GM12878 (cell line): Measurements from ENCODE around the gene GIMAP2. TPM values are rescaled to one million over a fixed set of nuclear protein-coding genes. Genes with fewer than 3 reads are reported as not detected.

Source experiments
- BRCA1 ChIP-seq: IDR thresholded peaks from 2 replicates; pipeline ENCODE4 v1.6.1; 2011; ENCODE audit warnings: low read depth, low read length, improper control_type of control experiment
- CHD2 ChIP-seq: IDR thresholded peaks from 2 replicates; pipeline ENCODE4 v1.6.1; 2011; ENCODE audit warnings: low read depth, low read length, improper control_type of control experiment, borderline replicate concordance
- EED ChIP-seq: sonication (generic); IDR thresholded peaks from 2 replicates; pipeline ENCODE4 v1.6.1; 2016; ENCODE audit warnings: antibody characterized with exemption, low read depth
- MEF2B ChIP-seq: fragments of 450-650 bp; IDR thresholded peaks from 2 replicates; pipeline ENCODE4 v1.6.1; 2018; ENCODE audit warnings: mild to moderate bottlenecking, moderate library complexity; ENCODE audit not compliant: partially characterized antibody, poor library complexity, severe bottlenecking
- NBN ChIP-seq: fragments of 450-650 bp; IDR thresholded peaks from 2 replicates; pipeline ENCODE4 v1.6.1; 2016
- PAX5 ChIP-seq: IDR thresholded peaks from 2 replicates; pipeline ENCODE4 v1.6.1; 2011; ENCODE audit warnings: low read depth, low read length, borderline replicate concordance
- PKNOX1 ChIP-seq: fragments of 450-650 bp; IDR thresholded peaks from 2 replicates; pipeline ENCODE4 v1.6.1; 2016; ENCODE audit warnings: mild to moderate bottlenecking
- RUNX3 ChIP-seq: IDR thresholded peaks from 2 replicates; pipeline ENCODE4 v1.6.1; 2012; ENCODE audit warnings: low read length, inconsistent platforms
- SIN3A ChIP-seq: IDR thresholded peaks from 2 replicates; pipeline ENCODE4 v1.6.1; 2012; ENCODE audit warnings: low read depth, low read length, improper control_type of control experiment
- SMC3 ChIP-seq: IDR thresholded peaks from 2 replicates; pipeline ENCODE4 v1.6.1; 2011; ENCODE audit warnings: low read length, improper control_type of control experiment, borderline replicate concordance
- USF1 ChIP-seq: IDR thresholded peaks from 2 replicates; pipeline ENCODE4 v1.6.1; 2011; ENCODE audit warnings: borderline replicate concordance, low read depth, mild to moderate bottlenecking, moderate library complexity, mixed read lengths, low read length; ENCODE audit not compliant: insufficient read depth; ENCODE audit errors: extremely low read length
- ZNF592 ChIP-seq: fragments of 450-650 bp; IDR thresholded peaks from 2 replicates; pipeline ENCODE4 v1.6.1; 2017; ENCODE audit warnings: mild to moderate bottlenecking, moderate library complexity
- polyA plus RNA-seq, 11 experiments: library from polyadenylated mRNA; depleted of rRNA in 4 of 11; unstranded in 6 of 11; stranded (reverse) in 5 of 11; fragments of >200 nt; fragmentation: Nextera tagmentation in 4 of 11; fragmentation: Illumina TruSeq in 1 of 11; extraction: Ambion mirVana in 4 of 11; extraction: Trizol in 1 of 11; gene quantifications; 1 replicate in 1 of 11; 2 replicates in 10 of 11; pipeline versions ENCODE4 v1.2.1 to v1.2.3, GENCODE V29; 2011 to 2016; ENCODE audit warnings: inconsistent platforms in 2 of 11, missing spikeins in 2 of 11, low read depth in 1 of 11
- total RNA-seq, 4 experiments: library from RNA; depleted of rRNA in 3 of 4; stranded (reverse); fragments of >200 nt in 3 of 4; fragmentation: Illumina TruSeq in 1 of 4; extraction: Trizol in 1 of 4; gene quantifications; 2 replicates each; pipeline versions ENCODE4 v1.2.1 to v1.2.3, GENCODE V29; 2013 to 2021
- TF ChIP-seq, protein P1 (sequence below): IDR thresholded peaks from 2 replicates; pipeline ENCODE4 v1.6.1; 2012; ENCODE audit warnings: improper control_type of control experiment, low read depth, low read length; ENCODE audit not compliant: insufficient replicate concordance
- TF ChIP-seq, protein P2 (sequence below): IDR thresholded peaks from 2 replicates; pipeline ENCODE4 v1.6.1; 2012; ENCODE audit warnings: mild to moderate bottlenecking, low read depth, low read length

Gene GIMAP2
- total and polyA plus RNA-seq, 10 of the 15 experiments (the other 5 are each of a cell fraction or from before 2014, with no cell fraction given), result 21.3 to 102 (median 31.8) TPM

DNA sequence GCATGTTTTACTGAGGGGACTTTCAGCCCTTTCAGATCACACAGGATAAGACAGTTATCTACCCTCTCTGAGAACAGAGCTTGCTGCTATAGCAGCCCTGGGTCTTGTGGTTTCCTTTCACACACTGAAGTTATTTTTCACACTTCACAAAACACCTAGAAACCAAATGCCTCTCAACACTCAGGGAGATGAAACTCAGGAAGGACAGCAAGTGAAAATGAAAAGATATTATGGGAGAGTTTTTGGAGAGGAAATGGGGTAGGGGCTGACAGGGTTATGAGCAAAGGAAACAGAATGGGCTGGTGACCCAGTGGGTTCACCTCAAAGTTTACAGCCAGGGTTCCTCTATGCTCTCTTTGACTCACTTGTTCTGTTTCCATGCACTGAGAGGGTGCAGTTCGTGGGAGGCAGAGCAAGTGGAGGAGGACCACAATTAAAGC lies 17.0 kb upstream of the GIMAP2 start (continued):
- no peak for TF ChIP-seq BRCA1
- peak; percentile 92 for TF ChIP-seq MEF2B
- TF ChIP-seq PKNOX1, result peak; percentile 68
- TF ChIP-seq CHD2, result no peak; the same call in 1 of the 2 replicates
- peak; percentile 58; the same call in 1 of the 2 replicates for TF ChIP-seq PAX5
- peak; percentile 96 for TF ChIP-seq RUNX3
- peak; percentile 85 for TF ChIP-seq NBN
- peak; percentile 88 for TF ChIP-seq EED
- TF ChIP-seq SMC3, result peak; percentile 19; the same call in 1 of the 2 replicates
- TF ChIP-seq, protein P1, sequence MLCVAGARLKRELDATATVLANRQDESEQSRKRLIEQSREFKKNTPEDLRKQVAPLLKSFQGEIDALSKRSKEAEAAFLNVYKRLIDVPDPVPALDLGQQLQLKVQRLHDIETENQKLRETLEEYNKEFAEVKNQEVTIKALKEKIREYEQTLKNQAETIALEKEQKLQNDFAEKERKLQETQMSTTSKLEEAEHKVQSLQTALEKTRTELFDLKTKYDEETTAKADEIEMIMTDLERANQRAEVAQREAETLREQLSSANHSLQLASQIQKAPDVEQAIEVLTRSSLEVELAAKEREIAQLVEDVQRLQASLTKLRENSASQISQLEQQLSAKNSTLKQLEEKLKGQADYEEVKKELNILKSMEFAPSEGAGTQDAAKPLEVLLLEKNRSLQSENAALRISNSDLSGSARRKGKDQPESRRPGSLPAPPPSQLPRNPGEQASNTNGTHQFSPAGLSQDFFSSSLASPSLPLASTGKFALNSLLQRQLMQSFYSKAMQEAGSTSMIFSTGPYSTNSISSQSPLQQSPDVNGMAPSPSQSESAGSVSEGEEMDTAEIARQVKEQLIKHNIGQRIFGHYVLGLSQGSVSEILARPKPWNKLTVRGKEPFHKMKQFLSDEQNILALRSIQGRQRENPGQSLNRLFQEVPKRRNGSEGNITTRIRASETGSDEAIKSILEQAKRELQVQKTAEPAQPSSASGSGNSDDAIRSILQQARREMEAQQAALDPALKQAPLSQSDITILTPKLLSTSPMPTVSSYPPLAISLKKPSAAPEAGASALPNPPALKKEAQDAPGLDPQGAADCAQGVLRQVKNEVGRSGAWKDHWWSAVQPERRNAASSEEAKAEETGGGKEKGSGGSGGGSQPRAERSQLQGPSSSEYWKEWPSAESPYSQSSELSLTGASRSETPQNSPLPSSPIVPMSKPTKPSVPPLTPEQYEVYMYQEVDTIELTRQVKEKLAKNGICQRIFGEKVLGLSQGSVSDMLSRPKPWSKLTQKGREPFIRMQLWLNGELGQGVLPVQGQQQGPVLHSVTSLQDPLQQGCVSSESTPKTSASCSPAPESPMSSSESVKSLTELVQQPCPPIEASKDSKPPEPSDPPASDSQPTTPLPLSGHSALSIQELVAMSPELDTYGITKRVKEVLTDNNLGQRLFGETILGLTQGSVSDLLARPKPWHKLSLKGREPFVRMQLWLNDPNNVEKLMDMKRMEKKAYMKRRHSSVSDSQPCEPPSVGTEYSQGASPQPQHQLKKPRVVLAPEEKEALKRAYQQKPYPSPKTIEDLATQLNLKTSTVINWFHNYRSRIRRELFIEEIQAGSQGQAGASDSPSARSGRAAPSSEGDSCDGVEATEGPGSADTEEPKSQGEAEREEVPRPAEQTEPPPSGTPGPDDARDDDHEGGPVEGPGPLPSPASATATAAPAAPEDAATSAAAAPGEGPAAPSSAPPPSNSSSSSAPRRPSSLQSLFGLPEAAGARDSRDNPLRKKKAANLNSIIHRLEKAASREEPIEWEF, result peak; percentile 98
- TF ChIP-seq, protein P2, sequence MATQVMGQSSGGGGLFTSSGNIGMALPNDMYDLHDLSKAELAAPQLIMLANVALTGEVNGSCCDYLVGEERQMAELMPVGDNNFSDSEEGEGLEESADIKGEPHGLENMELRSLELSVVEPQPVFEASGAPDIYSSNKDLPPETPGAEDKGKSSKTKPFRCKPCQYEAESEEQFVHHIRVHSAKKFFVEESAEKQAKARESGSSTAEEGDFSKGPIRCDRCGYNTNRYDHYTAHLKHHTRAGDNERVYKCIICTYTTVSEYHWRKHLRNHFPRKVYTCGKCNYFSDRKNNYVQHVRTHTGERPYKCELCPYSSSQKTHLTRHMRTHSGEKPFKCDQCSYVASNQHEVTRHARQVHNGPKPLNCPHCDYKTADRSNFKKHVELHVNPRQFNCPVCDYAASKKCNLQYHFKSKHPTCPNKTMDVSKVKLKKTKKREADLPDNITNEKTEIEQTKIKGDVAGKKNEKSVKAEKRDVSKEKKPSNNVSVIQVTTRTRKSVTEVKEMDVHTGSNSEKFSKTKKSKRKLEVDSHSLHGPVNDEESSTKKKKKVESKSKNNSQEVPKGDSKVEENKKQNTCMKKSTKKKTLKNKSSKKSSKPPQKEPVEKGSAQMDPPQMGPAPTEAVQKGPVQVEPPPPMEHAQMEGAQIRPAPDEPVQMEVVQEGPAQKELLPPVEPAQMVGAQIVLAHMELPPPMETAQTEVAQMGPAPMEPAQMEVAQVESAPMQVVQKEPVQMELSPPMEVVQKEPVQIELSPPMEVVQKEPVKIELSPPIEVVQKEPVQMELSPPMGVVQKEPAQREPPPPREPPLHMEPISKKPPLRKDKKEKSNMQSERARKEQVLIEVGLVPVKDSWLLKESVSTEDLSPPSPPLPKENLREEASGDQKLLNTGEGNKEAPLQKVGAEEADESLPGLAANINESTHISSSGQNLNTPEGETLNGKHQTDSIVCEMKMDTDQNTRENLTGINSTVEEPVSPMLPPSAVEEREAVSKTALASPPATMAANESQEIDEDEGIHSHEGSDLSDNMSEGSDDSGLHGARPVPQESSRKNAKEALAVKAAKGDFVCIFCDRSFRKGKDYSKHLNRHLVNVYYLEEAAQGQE, result no peak
- no peak for TF ChIP-seq SIN3A
- TF ChIP-seq ZNF592, result no peak
- no peak for TF ChIP-seq USF1
